ENCODE data around the gene SLC22A15. TPM values are rescaled to one million over a fixed set of nuclear protein-coding genes. Genes with fewer than 3 reads are reported as not detected.

The SLC22A15 gene
- total RNA-seq, 1 donor from 2014 or later, result 9.8 TPM

DNA sequence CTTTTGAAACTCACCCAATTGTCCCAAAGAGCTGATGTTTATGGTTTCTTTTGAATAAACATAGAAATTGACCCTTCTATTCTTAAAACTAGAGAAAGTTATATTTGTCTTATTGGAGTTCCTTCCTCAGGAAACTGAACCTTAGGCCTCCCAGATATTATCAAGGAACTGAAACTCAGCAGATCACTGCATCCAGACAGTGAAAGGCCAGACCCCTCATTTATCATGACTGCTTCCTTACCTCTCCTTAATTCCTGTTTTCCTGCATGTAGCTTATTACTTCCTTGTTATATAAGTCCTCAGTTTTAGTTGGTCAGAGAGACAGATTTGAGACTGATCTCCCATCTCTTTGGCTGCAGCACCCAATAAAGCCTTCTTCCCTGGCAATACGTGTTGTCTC, 27.5 kb downstream of the SLC22A15 start:
- no peak overlapping the region for H3K27ac ChIP-seq
- H3K27me3 ChIP-seq, result no peaks in the 10 kb centered on the region
- no peak overlapping the region for H3K4me3 ChIP-seq
- H3K4me1 ChIP-seq, result no peaks in the 10 kb centered on the region
- peaks cover 4% of the 10 kb centered on the region for H3K9me3 ChIP-seq
- no peak for DNase-seq (ENCODE audit: extremely low spot score in 2 of 2)
- intact Hi-C loops (cut with DNase I), result no loop called here
- TF ChIP-seq POLR2AphosphoS5 (IDR thresholded peaks at IDR 0.05; ENCODE audit: insufficient read depth in 1 of 2, low read depth in 1 of 2) (no peak), CTCF (IDR thresholded peaks at IDR 0.05) (no peak), POLR2A (IDR thresholded peaks at IDR 0.05) (no peak)
- peaks cover 0 to 5% of the 10 kb centered on the region in 2 donors for H3K36me3 ChIP-seq

GRCh38 chr1:116006486-116006964, 30.2 kb downstream of the SLC22A15 start:
- TF ChIP-seq POLR2A (IDR thresholded peaks at IDR 0.05), result no peak
- no peak for TF ChIP-seq POLR2AphosphoS5 (IDR thresholded peaks at IDR 0.05; ENCODE audit: insufficient read depth in 1 of 2, low read depth in 1 of 2)
- TF ChIP-seq CTCF (IDR thresholded peaks at IDR 0.05), result no peak
- no peaks in the 10 kb centered on the region for H3K4me1 ChIP-seq
- intact Hi-C loops (cut with DNase I), result no loop called here
- no peak overlapping the region for H3K27ac ChIP-seq
- H3K27me3 ChIP-seq, result no peaks in the 10 kb centered on the region
- no peaks in the 10 kb centered on the region for H3K9me3 ChIP-seq
- no peak overlapping the region for H3K4me3 ChIP-seq
- H3K36me3 ChIP-seq, result peaks cover 0 to 5% of the 10 kb centered on the region in 2 donors
- DNase-seq (ENCODE audit: extremely low spot score in 2 of 2), result no peak

DNA sequence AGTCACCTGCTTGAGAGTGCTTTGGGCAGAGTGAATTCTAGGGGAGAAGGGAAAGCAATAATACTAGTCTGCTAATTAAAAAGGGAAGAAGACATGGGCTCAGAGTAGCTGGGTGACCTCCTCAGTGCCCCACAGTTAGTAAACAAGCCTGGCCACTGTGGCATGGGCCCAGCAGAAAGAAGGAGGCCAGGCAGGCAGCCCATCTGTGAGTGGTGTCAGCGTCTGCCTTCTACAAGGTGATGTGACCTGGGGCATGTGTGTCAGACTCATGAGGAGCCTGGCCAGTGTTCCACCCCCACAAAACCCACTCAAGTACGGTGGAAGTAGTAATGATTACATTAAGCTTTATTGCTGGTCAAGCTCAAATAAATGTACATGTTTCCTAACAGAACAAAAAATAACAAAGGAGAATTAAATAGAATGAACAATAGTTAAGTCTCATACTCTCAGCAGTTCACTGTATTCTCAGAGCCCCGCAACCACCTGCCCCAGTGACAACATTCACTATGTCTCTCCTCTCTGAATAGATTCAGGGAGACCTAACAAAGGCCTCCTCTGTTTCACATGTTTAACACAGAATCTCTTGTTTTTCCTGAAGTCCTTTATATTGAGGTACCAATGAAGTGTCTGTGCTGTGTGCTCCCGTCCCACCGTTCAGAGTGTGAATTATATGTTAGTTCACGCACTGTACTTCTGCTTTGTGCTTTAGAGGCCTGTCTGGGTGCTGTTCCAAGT, 32.5 kb downstream of the SLC22A15 start:
- intact Hi-C loops (cut with DNase I), result no loop called here
- no peaks in the 10 kb centered on the region for H3K36me3 ChIP-seq
- H3K4me3 ChIP-seq, result no peak overlapping the region
- TF ChIP-seq POLR2AphosphoS5 (IDR thresholded peaks at IDR 0.05; ENCODE audit: insufficient read depth in 1 of 2, low read depth in 1 of 2) (no peak), POLR2A (IDR thresholded peaks at IDR 0.05) (no peak), CTCF (IDR thresholded peaks at IDR 0.05) (no peak)
- H3K27me3 ChIP-seq, result no peaks in the 10 kb centered on the region
- H3K4me1 ChIP-seq, result no peaks in the 10 kb centered on the region
- H3K27ac ChIP-seq, result no peak overlapping the region
- no peak for DNase-seq (ENCODE audit: extremely low spot score in 2 of 2)
- H3K9me3 ChIP-seq, result no peaks in the 10 kb centered on the region

DNA sequence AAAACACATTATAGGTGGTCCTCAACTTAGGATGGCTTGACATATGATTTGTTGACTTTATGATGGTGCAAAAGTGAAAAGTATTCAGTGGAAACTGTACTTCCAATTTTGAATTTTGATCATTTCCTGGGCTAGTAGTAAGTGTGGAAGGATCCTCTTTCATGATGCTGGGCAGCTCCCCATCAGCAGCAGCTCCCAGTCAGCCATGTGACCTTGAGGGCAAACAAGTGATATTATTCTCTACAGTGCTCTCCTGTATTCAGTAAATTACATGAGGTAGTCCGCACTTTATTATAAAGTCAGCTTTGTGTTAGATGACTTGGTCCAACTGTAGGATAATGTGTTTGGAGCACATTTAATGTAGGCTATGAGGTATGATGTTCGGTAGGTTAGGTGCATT, 36.4 kb downstream of the SLC22A15 start:
- Histone ChIP-seq H3K9me3 (no peaks in the 10 kb centered on the region), H3K36me3 (no peaks in the 10 kb centered on the region), H3K27ac (no peak overlapping the region), H3K27me3 (no peaks in the 10 kb centered on the region), H3K4me1 (no peaks in the 10 kb centered on the region), H3K4me3 (no peak overlapping the region)
- intact Hi-C loops (cut with DNase I), result no loop called here
- TF ChIP-seq POLR2AphosphoS5 (IDR thresholded peaks at IDR 0.05; ENCODE audit: insufficient read depth in 1 of 2, low read depth in 1 of 2) (no peak), CTCF (IDR thresholded peaks at IDR 0.05) (no peak), POLR2A (IDR thresholded peaks at IDR 0.05) (no peak)
- no peak for DNase-seq (ENCODE audit: extremely low spot score in 2 of 2)

- Histone ChIP-seq H3K27me3 (no peaks in the 10 kb centered on the region), H3K4me3 (no peak overlapping the region), H3K36me3 (no peaks in the 10 kb centered on the region), H3K9me3 (no peaks in the 10 kb centered on the region), H3K27ac (no peak overlapping the region), H3K4me1 (no peaks in the 10 kb centered on the region)
- TF ChIP-seq POLR2AphosphoS5 (IDR thresholded peaks at IDR 0.05; ENCODE audit: insufficient read depth in 1 of 2, low read depth in 1 of 2) (no peak), CTCF (IDR thresholded peaks at IDR 0.05) (no peak), POLR2A (IDR thresholded peaks at IDR 0.05) (no peak)
- intact Hi-C loops (cut with DNase I), result no loop called here
- no peak for DNase-seq (ENCODE audit: extremely low spot score in 2 of 2)
Measured at GRCh38 chr1:116015679-116016078, 39.4 kb downstream of the SLC22A15 start.
